HepG2 (cell line): ENCODE data around the gene KIF15. TPM values are rescaled to one million over a fixed set of nuclear protein-coding genes. Genes with fewer than 3 reads are reported as not detected.

Experiments used
- ATM ChIP-seq: fragments of 450-650 bp; IDR thresholded peaks from 2 replicates; pipeline ENCODE4 v1.7.1; 2017; ENCODE audit warnings: mild to moderate bottlenecking, borderline replicate concordance
- CHCHD3 ChIP-seq: sonication (generic); formaldehyde crosslinking; IDR thresholded peaks from 2 replicates; pipeline ENCODE4 v1.8.0; 2022; ENCODE audit warnings: mild to moderate bottlenecking, missing genetic modification reagents, moderate library complexity
- EHMT2 ChIP-seq: fragments of 200-600 bp; sonication (generic); IDR thresholded peaks from 2 replicates; pipeline ENCODE4 v1.7.0; 2017; ENCODE audit warnings: antibody characterized with exemption, low read depth, low read length, borderline replicate concordance
- HES4 ChIP-seq: sonication (generic); formaldehyde crosslinking; IDR thresholded peaks from 2 replicates; pipeline ENCODE4 v1.9.0; 2021; ENCODE audit warnings: mild to moderate bottlenecking, missing genetic modification reagents, borderline replicate concordance
- HMG20A ChIP-seq: IDR thresholded peaks from 2 replicates; pipeline ENCODE4 v1.6.1; 2016; ENCODE audit warnings: borderline replicate concordance
- JDP2 ChIP-seq: sonication (generic); formaldehyde crosslinking; IDR thresholded peaks from 2 replicates; pipeline ENCODE4 v1.8.1; 2022; ENCODE audit warnings: missing genetic modification reagents, borderline replicate concordance
- MIER2 ChIP-seq: IDR thresholded peaks from 2 replicates; pipeline ENCODE4 v1.6.1; 2016; ENCODE audit warnings: missing biosample characterization, missing genetic modification reagents
- MTA1 ChIP-seq: sonication (generic); formaldehyde crosslinking; IDR thresholded peaks from 2 replicates; pipeline ENCODE4 v1.4.0; 2020; ENCODE audit warnings: missing genetic modification reagents, mild to moderate bottlenecking, borderline replicate concordance
- RBM22 ChIP-seq: fragments of 200-400 bp; formaldehyde crosslinking; optimal IDR thresholded peaks from 2 replicates; pipeline ENCODE3; 2017; ENCODE audit warnings: mild to moderate bottlenecking, low read length, moderate library complexity
- SIX4 ChIP-seq: sonication (generic); formaldehyde crosslinking; IDR thresholded peaks from 2 replicates; pipeline ENCODE4 v1.4.0; 2020; ENCODE audit warnings: missing genetic modification reagents
- THAP11 ChIP-seq: IDR thresholded peaks from 2 replicates; pipeline ENCODE4 v1.6.1; 2016; ENCODE audit warnings: missing biosample characterization, missing genetic modification reagents
- ZFP37 ChIP-seq: sonication (generic); formaldehyde crosslinking; IDR thresholded peaks from 2 replicates; pipeline ENCODE4 v1.4.0; 2020; ENCODE audit warnings: missing genetic modification reagents, borderline replicate concordance
- ZMYM3 ChIP-seq: sonication (generic); formaldehyde crosslinking; IDR thresholded peaks from 2 replicates; pipeline ENCODE4 v1.5.1; 2020; ENCODE audit warnings: mild to moderate bottlenecking, missing genetic modification reagents
- ZNF205 ChIP-seq: IDR thresholded peaks from 2 replicates; pipeline ENCODE4 v1.6.1; 2018; ENCODE audit warnings: missing biosample characterization, missing genetic modification reagents
- ZNF30 ChIP-seq: sonication (generic); formaldehyde crosslinking; IDR thresholded peaks from 2 replicates; pipeline ENCODE4 v1.5.0; 2020; ENCODE audit warnings: mild to moderate bottlenecking, missing genetic modification reagents
- ZNF382 ChIP-seq: sonication (generic); formaldehyde crosslinking; IDR thresholded peaks from 2 replicates; pipeline ENCODE4 v1.5.0; 2020; ENCODE audit warnings: missing genetic modification reagents, mild to moderate bottlenecking, borderline replicate concordance
- ZNF431 ChIP-seq: sonication (generic); formaldehyde crosslinking; IDR thresholded peaks from 2 replicates; pipeline ENCODE4 v1.9.0; 2022; ENCODE audit warnings: missing genetic modification reagents, low read depth, mild to moderate bottlenecking, borderline replicate concordance
- ZNF547 ChIP-seq: sonication (generic); formaldehyde crosslinking; IDR thresholded peaks from 2 replicates; pipeline ENCODE4 v1.5.1; 2020; ENCODE audit warnings: mild to moderate bottlenecking, missing genetic modification reagents
- ZNF879 ChIP-seq: sonication (generic); formaldehyde crosslinking; IDR thresholded peaks from 2 replicates; pipeline ENCODE4 v1.8.1; 2023; ENCODE audit warnings: missing genetic modification reagents
- polyA plus RNA-seq, 8 experiments: library from polyadenylated mRNA; depleted of rRNA in 3 of 8; stranded (reverse) in 7 of 8; unstranded in 1 of 8; fragments of >200 nt; fragmentation: Illumina TruSeq in 4 of 8; extraction: Trizol in 4 of 8; gene quantifications; 2 replicates each; pipeline versions ENCODE4 v1.2.1 to v1.2.3, GENCODE V29; 2011 to 2016; ENCODE audit warnings: low read depth in 4 of 8, missing spikeins in 1 of 8, mixed read lengths in 1 of 8; ENCODE audit not compliant: insufficient read depth in 1 of 8
- total RNA-seq, 5 experiments: library from RNA; depleted of rRNA; stranded (reverse); fragments of >200 nt; fragmentation: Illumina TruSeq; extraction: Trizol; gene quantifications; 2 replicates each; pipeline ENCODE4 v1.2.3, GENCODE V29; 2016; ENCODE audit warnings: low read depth in 1 of 5
- TF ChIP-seq, protein P1 (sequence below): sonication (generic); formaldehyde crosslinking; IDR thresholded peaks from 2 replicates; pipeline ENCODE4 v1.8.0; 2022; ENCODE audit warnings: missing genetic modification reagents, low read depth, mild to moderate bottlenecking, borderline replicate concordance
- TF ChIP-seq, protein P2 (sequence below), 2 experiments: IDR thresholded peaks; 2 replicates each; pipeline ENCODE4 v1.6.1; 2011 to 2012; ENCODE audit warnings: low read length in 2 of 2, borderline replicate concordance in 1 of 2, low read depth in 1 of 2, mild to moderate bottlenecking in 1 of 2, moderate library complexity in 1 of 2
- TF ChIP-seq, protein P3 (sequence below): sonication (generic); formaldehyde crosslinking; IDR thresholded peaks from 2 replicates; pipeline ENCODE4 v1.5.1; 2020; ENCODE audit warnings: mild to moderate bottlenecking, missing genetic modification reagents, moderate library complexity

The KIF15 gene
- total and polyA plus RNA-seq, 2 of the 13 experiments (the other 11 are each of a cell fraction or from before 2014, with no cell fraction given), result 4.8 to 33.8 TPM

DNA sequence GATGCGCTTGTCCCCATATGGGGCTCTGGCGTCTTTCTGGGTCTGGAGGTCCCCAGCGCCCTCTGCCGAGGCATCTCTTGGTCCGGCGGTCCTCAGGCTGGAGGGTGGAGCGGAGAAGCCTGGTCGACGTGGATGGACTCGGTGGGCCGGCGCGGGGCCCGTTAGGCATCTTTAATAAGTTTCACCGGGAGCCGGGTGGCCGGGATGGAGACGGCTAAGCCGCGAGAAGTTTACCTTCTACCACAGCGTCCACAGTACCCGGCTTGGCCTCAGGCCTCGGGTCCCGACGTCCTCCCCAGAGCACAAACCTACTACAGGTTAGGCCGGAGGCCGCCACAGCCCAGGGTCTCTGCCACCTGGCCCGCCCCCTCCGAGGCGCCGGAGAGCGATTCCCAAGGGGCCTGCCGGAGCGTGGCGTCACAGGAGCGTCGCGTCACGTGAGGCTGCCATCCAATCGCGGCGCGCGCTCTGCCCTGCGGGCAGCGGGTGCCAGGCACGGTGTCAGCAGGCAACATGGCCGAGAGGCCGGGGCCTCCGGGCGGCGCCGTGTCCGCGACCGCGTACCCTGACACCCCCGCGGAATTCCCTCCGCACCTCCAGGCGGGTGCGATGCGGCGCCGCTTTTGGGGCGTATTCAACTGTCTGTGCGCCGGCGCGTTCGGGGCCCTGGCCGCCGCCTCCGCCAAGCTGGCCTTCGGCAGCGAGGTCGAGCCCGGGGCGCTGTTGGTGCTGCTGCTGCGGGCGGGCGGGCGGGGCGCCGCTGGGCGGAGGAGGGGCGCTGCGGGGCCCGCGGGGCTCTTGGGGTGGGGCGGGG, 100.0 kb downstream of the KIF15 start, which contains the start of gene TMEM42 (continued):
- TF ChIP-seq ZFP37, result peak; percentile 63; the same call in 1 of the 2 replicates
- TF ChIP-seq EHMT2, result no peak
- TF ChIP-seq ZNF547 (CRISPR knock-in tag), result 0 out of 2 replicates have a peak, but pooled peaks have one; percentile 59
- TF ChIP-seq MTA1, result peak; percentile 35; the same call in 1 of the 2 replicates
- no peak for TF ChIP-seq MIER2 (CRISPR knock-in tag)
- TF ChIP-seq HMG20A (CRISPR knock-in tag), result no peak
- TF ChIP-seq CHCHD3 (CRISPR knock-in tag), result no peak
- TF ChIP-seq, protein P1, sequence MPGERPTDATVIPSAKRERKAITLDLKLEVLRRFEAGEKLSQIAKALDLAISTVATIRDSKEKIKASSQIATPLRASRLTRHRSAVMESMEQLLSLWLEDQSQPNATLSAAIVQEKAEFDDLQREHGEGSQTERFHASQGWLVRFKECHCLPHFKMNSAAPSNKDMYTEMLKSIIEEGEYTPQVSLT (CRISPR knock-in tag), result no peak
- no peak; the same call in 1 of the 2 replicates for TF ChIP-seq JDP2 (CRISPR knock-in tag)
- no peak for TF ChIP-seq ZNF382 (CRISPR knock-in tag)
- no peak for TF ChIP-seq ZNF205 (CRISPR knock-in tag)
- TF ChIP-seq, protein P2, sequence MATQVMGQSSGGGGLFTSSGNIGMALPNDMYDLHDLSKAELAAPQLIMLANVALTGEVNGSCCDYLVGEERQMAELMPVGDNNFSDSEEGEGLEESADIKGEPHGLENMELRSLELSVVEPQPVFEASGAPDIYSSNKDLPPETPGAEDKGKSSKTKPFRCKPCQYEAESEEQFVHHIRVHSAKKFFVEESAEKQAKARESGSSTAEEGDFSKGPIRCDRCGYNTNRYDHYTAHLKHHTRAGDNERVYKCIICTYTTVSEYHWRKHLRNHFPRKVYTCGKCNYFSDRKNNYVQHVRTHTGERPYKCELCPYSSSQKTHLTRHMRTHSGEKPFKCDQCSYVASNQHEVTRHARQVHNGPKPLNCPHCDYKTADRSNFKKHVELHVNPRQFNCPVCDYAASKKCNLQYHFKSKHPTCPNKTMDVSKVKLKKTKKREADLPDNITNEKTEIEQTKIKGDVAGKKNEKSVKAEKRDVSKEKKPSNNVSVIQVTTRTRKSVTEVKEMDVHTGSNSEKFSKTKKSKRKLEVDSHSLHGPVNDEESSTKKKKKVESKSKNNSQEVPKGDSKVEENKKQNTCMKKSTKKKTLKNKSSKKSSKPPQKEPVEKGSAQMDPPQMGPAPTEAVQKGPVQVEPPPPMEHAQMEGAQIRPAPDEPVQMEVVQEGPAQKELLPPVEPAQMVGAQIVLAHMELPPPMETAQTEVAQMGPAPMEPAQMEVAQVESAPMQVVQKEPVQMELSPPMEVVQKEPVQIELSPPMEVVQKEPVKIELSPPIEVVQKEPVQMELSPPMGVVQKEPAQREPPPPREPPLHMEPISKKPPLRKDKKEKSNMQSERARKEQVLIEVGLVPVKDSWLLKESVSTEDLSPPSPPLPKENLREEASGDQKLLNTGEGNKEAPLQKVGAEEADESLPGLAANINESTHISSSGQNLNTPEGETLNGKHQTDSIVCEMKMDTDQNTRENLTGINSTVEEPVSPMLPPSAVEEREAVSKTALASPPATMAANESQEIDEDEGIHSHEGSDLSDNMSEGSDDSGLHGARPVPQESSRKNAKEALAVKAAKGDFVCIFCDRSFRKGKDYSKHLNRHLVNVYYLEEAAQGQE (IDR thresholded peaks at IDR 0.05; ENCODE audit: borderline replicate concordance in 1 of 2, low read depth in 1 of 2, low read length in 2 of 2), result no peak
- peak; percentile 59 for TF ChIP-seq THAP11 (CRISPR knock-in tag)
- TF ChIP-seq ZNF431 (CRISPR knock-in tag), result peak; percentile 56; the same call in 1 of the 2 replicates
- 0 out of 2 replicates have a peak, but pooled peaks have one; percentile 32 for TF ChIP-seq ZNF879
- no peak; the same call in 1 of the 2 replicates for TF ChIP-seq ZNF30 (CRISPR knock-in tag)
- no peak for TF ChIP-seq ZMYM3
- TF ChIP-seq HES4, result peak; percentile 63
- TF ChIP-seq, protein P3, sequence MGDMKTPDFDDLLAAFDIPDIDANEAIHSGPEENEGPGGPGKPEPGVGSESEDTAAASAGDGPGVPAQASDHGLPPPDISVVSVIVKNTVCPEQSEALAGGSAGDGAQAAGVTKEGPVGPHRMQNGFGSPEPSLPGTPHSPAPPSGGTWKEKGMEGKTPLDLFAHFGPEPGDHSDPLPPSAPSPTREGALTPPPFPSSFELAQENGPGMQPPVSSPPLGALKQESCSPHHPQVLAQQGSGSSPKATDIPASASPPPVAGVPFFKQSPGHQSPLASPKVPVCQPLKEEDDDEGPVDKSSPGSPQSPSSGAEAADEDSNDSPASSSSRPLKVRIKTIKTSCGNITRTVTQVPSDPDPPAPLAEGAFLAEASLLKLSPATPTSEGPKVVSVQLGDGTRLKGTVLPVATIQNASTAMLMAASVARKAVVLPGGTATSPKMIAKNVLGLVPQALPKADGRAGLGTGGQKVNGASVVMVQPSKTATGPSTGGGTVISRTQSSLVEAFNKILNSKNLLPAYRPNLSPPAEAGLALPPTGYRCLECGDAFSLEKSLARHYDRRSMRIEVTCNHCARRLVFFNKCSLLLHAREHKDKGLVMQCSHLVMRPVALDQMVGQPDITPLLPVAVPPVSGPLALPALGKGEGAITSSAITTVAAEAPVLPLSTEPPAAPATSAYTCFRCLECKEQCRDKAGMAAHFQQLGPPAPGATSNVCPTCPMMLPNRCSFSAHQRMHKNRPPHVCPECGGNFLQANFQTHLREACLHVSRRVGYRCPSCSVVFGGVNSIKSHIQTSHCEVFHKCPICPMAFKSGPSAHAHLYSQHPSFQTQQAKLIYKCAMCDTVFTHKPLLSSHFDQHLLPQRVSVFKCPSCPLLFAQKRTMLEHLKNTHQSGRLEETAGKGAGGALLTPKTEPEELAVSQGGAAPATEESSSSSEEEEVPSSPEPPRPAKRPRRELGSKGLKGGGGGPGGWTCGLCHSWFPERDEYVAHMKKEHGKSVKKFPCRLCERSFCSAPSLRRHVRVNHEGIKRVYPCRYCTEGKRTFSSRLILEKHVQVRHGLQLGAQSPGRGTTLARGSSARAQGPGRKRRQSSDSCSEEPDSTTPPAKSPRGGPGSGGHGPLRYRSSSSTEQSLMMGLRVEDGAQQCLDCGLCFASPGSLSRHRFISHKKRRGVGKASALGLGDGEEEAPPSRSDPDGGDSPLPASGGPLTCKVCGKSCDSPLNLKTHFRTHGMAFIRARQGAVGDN (CRISPR knock-in tag), result peak; percentile 95
- TF ChIP-seq ATM, result no peak
- TF ChIP-seq SIX4 (CRISPR knock-in tag), result 0 out of 2 replicates have a peak, but pooled peaks have one; percentile 31
- no peak for TF ChIP-seq RBM22
